ENCODE results near the gene KCNQ5. TPM values are rescaled to one million over a fixed set of nuclear protein-coding genes. Genes with fewer than 3 reads are reported as not detected.

The KCNQ5 gene
- total and polyA plus RNA-seq, 11 donors = 0.06 to 0.18 TPM; not detected in 9

- no peak for TF ChIP-seq POLR2A (IDR thresholded peaks at IDR 0.05)
- no peak for TF ChIP-seq CTCF (IDR thresholded peaks at IDR 0.05)
- DNase-seq (no peak), ATAC-seq (no peak)
- Histone ChIP-seq H3K4me1 (no peaks in the 10 kb centered on the region), H3K9me3 (no peaks in the 10 kb centered on the region), H3K27ac (no peak overlapping the region), H3K36me3 (no peaks in the 10 kb centered on the region), H3K27me3 (no peaks in the 10 kb centered on the region), H3K4me3 (no peak overlapping the region)
- intact Hi-C loops (cut with DNase I) = no loop called here
- WGBS, 4 donors = 56 to 72% (median 64%) methylated on average over 2 of the region's 2 CpGs
These were observed 98.6 kb downstream of the KCNQ5 start for GRCh38 chr6:72720464-72720863.

DNA sequence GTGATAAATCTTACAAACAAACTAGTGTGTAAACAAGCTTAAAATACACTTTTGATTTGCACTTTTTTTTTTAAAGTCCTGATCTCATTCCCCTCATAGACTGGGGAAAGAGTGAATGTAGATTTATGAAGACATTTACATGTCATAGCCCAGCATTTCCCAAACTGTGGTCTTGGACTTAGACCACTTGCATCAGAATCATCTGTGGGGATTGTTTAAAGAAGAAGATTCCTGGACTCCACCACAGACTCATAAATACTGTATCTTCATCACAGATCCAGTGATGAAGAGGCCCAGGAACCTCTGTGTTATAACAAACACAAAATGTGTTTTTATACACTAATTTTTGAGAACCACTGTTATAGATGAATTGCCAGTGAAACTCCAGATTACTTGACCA is 99.5 kb downstream of the KCNQ5 start:
- TF ChIP-seq CTCF (IDR thresholded peaks at IDR 0.05) = no peak
- TF ChIP-seq POLR2A (IDR thresholded peaks at IDR 0.05) = no peak
- ATAC-seq (no peak), DNase-seq (no peak)
- Histone ChIP-seq H3K4me1 (no peaks in the 10 kb centered on the region), H3K4me3 (no peak overlapping the region), H3K36me3 (no peaks in the 10 kb centered on the region), H3K27me3 (no peaks in the 10 kb centered on the region), H3K27ac (no peak overlapping the region), H3K9me3 (no peaks in the 10 kb centered on the region)
- intact Hi-C loops (cut with DNase I) = no loop called here

GRCh38 chr6:72724545-72724944 is 102.7 kb downstream of the KCNQ5 start:
- peaks cover 0 to 9% (median 0%) of the 10 kb centered on the region in 12 donors for H3K9me3 ChIP-seq
- H3K27me3 ChIP-seq = no peaks in the 10 kb centered on the region
- 44 to 65% (median 59%) methylated on average over 2 of the region's 2 CpGs for WGBS, 4 donors
- intact Hi-C loops (cut with DNase I) = no loop called here
- TF ChIP-seq CTCF (IDR thresholded peaks at IDR 0.05) = no peak
- no peak overlapping the region for H3K4me3 ChIP-seq
- H3K4me1 ChIP-seq = no peaks in the 10 kb centered on the region
- H3K36me3 ChIP-seq = no peaks in the 10 kb centered on the region
- no peak for DNase-seq
- no peak for ATAC-seq
- H3K27ac ChIP-seq = no peak overlapping the region

DNA sequence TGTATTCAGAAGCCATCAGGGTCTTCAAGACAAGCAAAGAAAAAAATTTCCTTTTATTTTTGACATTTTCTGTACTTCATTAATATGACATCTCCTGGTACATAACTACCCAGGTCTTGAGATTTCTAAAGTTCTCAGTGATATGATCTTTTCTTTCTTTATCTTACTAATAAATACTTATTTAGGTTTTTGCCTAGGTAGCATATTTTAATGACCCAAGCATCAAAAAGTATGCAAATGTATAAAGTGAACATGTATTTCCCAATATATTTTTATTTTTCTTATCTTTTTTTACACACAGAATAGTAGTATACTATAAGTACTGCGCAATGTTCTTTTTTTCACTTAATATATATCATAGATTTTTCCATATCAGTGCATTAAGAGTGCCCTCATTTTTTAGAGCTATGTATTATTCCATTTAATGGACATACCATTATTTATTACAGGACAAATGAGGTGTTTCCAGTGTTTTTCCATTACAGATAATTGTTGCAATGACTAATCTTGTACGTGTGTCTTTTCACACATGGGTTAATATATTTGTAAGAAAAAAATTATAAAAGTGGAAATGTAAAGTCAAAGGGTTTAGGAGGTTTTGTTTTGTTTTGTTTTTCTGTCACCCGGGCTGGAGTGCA is 107.0 kb downstream of the KCNQ5 start:
- TF ChIP-seq POLR2A (IDR thresholded peaks at IDR 0.05) (no peak), CTCF (IDR thresholded peaks at IDR 0.05) (no peak)
- Histone ChIP-seq H3K9me3 (peaks cover 0 to 12% (median 0%) of the 10 kb centered on the region in 12 donors), H3K4me1 (no peaks in the 10 kb centered on the region), H3K4me3 (no peak overlapping the region), H3K36me3 (no peaks in the 10 kb centered on the region), H3K27ac (no peak overlapping the region), H3K27me3 (no peaks in the 10 kb centered on the region)
- whole genome bisulfite sequencing, 4 donors = 86 to 91% (median 88%) methylated on average over 3 of the region's 3 CpGs
- intact Hi-C loops (cut with DNase I) = no loop called here
- ATAC-seq = no peak
- DNase-seq = no peak
